Heart left ventricle (tissue), 16 donors: ENCODE data around the gene NSD2. TPM values are rescaled to one million over a fixed set of nuclear protein-coding genes. Genes with fewer than 3 reads are reported as not detected.

Experiments
- ATAC-seq, 4 donors: fragments of 200-7000 bp; cut with Tn5 transposase; one replicate each; pipeline ENCODE4 v1.9.1; 2020 to 2022; ENCODE audit warnings: moderate library complexity in 4 of 4, mild to moderate bottlenecking in 3 of 4, moderate number of reproducible peaks in 1 of 4
- DNase-seq, 5 donors: peaks; one replicate each; pipeline ENCODE4 v3.0.0-alpha.2; 2020
- H3K27ac ChIP-seq, 12 donors: fragments of 200-600 bp; sonication (generic) in 4 of 12; one replicate each; pipeline versions ENCODE4 v1.5.0 to v1.8.0; 2016 to 2022; ENCODE audit warnings: mild to moderate bottlenecking in 2 of 12
- H3K27me3 ChIP-seq, 9 donors: fragments of 200-600 bp; sonication (generic) in 2 of 9; one replicate each; pipeline versions ENCODE4 v1.5.1 to v1.8.0; 2016 to 2022; ENCODE audit warnings: mild to moderate bottlenecking in 3 of 9
- H3K36me3 ChIP-seq, 9 donors: fragments of 200-600 bp; sonication (generic) in 2 of 9; one replicate each; pipeline versions ENCODE4 v1.5.0 to v1.8.0; 2018 to 2022; ENCODE audit warnings: mild to moderate bottlenecking in 2 of 9
- H3K4me1 ChIP-seq, 12 donors: fragments of 200-600 bp; sonication (generic) in 4 of 12; one replicate each; pipeline versions ENCODE4 v1.5.0 to v1.8.0; 2016 to 2022; ENCODE audit warnings: mild to moderate bottlenecking in 3 of 12
- H3K4me3 ChIP-seq, 12 donors: fragments of 200-600 bp; sonication (generic) in 4 of 12; one replicate each; pipeline versions ENCODE4 v1.5.0 to v1.8.0; 2017 to 2022; ENCODE audit warnings: mild to moderate bottlenecking in 9 of 12, moderate library complexity in 4 of 12
- H3K9me3 ChIP-seq, 12 donors: fragments of 200-600 bp; sonication (generic) in 4 of 12; one replicate each; pipeline versions ENCODE4 v1.5.0 to v1.8.0; 2016 to 2022; ENCODE audit warnings: mild to moderate bottlenecking in 1 of 12
- CTCF ChIP-seq, 12 donors: fragments of 200-600 bp; sonication (generic) in 4 of 12; IDR thresholded peaks; one replicate each; pipeline versions ENCODE4 v1.5.0 to v1.8.0; 2018 to 2022; ENCODE audit warnings: antibody characterized with exemption in 12 of 12, mild to moderate bottlenecking in 5 of 12
- POLR2A ChIP-seq, 2 donors: fragments of 450-650 bp; IDR thresholded peaks; one replicate each; pipeline ENCODE4 v1.6.1; 2017; ENCODE audit warnings: antibody characterized with exemption in 2 of 2, mild to moderate bottlenecking in 2 of 2, moderate library complexity in 2 of 2
- WGBS, 4 donors: extraction: QIAGEN DNeasy Blood & Tissue Kit in 2 of 4; methylation state at CpG; one replicate each; pipeline versions ENCODE4 v1.1.5 to v1.1.7; 2013 to 2018; 5-methylcytosine and 5-hydroxymethylcytosine counted together
- intact Hi-C, 10 donors: fragments of 100-400 bp; cut with DNase I; formaldehyde crosslinking; loops; one replicate each; pipeline versions ENCODE4 v1.11.1 to v1.14.2; 2022
- polyA plus RNA-seq, 2 donors: library from polyadenylated mRNA; stranded (reverse); fragments of 200-250 nt; gene quantifications; one replicate each; pipeline ENCODE4 v1.2.3, GENCODE V29; 2013
- total RNA-seq, 9 donors: library from RNA; depleted of rRNA in 2 of 9; stranded (reverse); fragments of >200 nt in 2 of 9; fragmentation: NEBNext Ultra II Directional in 3 of 9; extraction: Animal tissue kit (Norgen Biotek cat#: 25700) in 3 of 9; gene quantifications; one replicate each; pipeline versions ENCODE4 v1.1.0 to v1.2.4, GENCODE V29; 2016 to 2023
- donor health status: ischemic (EF 13 %, LVEDD 7.1; RV severe dilation, severe dysfunction).
- donor health status: healthy with polysubstance abuse.
- donor health status: DM: no; HTN: yes; CAD: no.
- donor health status: DM: no; HTN: no; CAD: no.
- donor health status: ischemic (EF 25% LVEDD 6.9; RV normal size, moderate dysfunction).
- donor health status: ischemic (EF 25% LVEDD 5.7; RV mildly dilated, moderate dysfunction).
- donor health status: healthy.
- donor health status: DM: yes; HTN: yes; CAD: no.
- donor health status: ischemic (EF 35%, LVEDD 5.7; RV mildly dilated, moderate dysfunction).
- donor health status: nonischemic (EF 11% LVEDD 7.7; RV severe dilation, severe dysfunction).
- donor health status: DM: yes; HTN: yes; CAD: no.
- donor health status: PGD.
- donor health status: ischemic (EF 29% LVEDD 5.4; RV normal size, mild dysfunction).
- donor health status: nonischemic (EF 23%, LVEDD 6.1; RV moderate dilation, normal function).

Gene NSD2
- total and polyA plus RNA-seq, 11 donors = 11.4 to 63.3 (median 39.0) TPM

- peaks cover 0 to 4% (median 0%) of the 10 kb centered on the region in 12 donors for H3K4me1 ChIP-seq
- H3K27me3 ChIP-seq = no peaks in the 10 kb centered on the region
- no peak overlapping the region for H3K4me3 ChIP-seq
- 92 to 94% (median 93%) methylated on average over 10 of the region's 10 CpGs for WGBS, 4 donors
- DNase-seq (no peak), ATAC-seq (no peak)
- intact Hi-C loops = no loop called here
- H3K27ac ChIP-seq = no peak overlapping the region
- H3K9me3 ChIP-seq = no peaks in the 10 kb centered on the region
- no peak for TF ChIP-seq POLR2A (IDR thresholded peaks at IDR 0.05)
- TF ChIP-seq CTCF (IDR thresholded peaks at IDR 0.05) = no peak
- H3K36me3 ChIP-seq = peaks cover 0 to 99% (median 91%) of the 10 kb centered on the region in 9 donors
These were observed 34.1 kb upstream of the NSD2 start for GRCh38 chr4:1837069-1837468.

GRCh38 chr4:1839282-1839681 lies 31.9 kb upstream of the NSD2 start:
- Histone ChIP-seq H3K4me1 (peaks cover 0 to 26% (median 14%) of the 10 kb centered on the region in 12 donors), H3K9me3 (no peaks in the 10 kb centered on the region), H3K4me3 (no peak overlapping the region), H3K36me3 (peaks cover 0 to 97% (median 71%) of the 10 kb centered on the region in 9 donors), H3K27me3 (no peaks in the 10 kb centered on the region), H3K27ac (no peak overlapping the region)
- no peak for TF ChIP-seq POLR2A (IDR thresholded peaks at IDR 0.05)
- no peak for TF ChIP-seq CTCF (IDR thresholded peaks at IDR 0.05)
- no peak for DNase-seq
- intact Hi-C loops = loop anchor here in 1 of 10 donors (2.0 kb wide), 1 partner anchor 70 kb away; no protein-coding TSS in a partner anchor
- WGBS, 4 donors = 83 to 93% (median 90%) methylated on average over 7 of the region's 7 CpGs
- no peak for ATAC-seq

- TF ChIP-seq CTCF (IDR thresholded peaks at IDR 0.05) (no peak), POLR2A (IDR thresholded peaks at IDR 0.05) (no peak)
- ATAC-seq = peak in 2 of 4 donors; percentile 4 to 33
- peaks cover 0 to 95% (median 62%) of the 10 kb centered on the region in 9 donors for H3K36me3 ChIP-seq
- no peak overlapping the region for H3K27ac ChIP-seq
- peaks cover 0 to 28% (median 16%) of the 10 kb centered on the region in 12 donors for H3K4me1 ChIP-seq
- no peaks in the 10 kb centered on the region for H3K9me3 ChIP-seq
- DNase-seq = no peak
- no peak overlapping the region for H3K4me3 ChIP-seq
- no peaks in the 10 kb centered on the region for H3K27me3 ChIP-seq
- intact Hi-C loops = loop anchor here in 1 of 10 donors (5.0 kb wide), 1 partner anchor 41 kb away; no protein-coding TSS in a partner anchor
- 91 to 94% (median 92%) methylated on average over 23 to 31 of the region's 31 CpGs for WGBS, 4 donors
These were observed 29.8 kb upstream of the NSD2 start for GRCh38 chr4:1841201-1841886.

- DNase-seq (no peak), ATAC-seq (peak in 1 of 4 donors; percentile 3)
- WGBS, 4 donors = 83 to 87% (median 83%) methylated on average over 9 of the region's 9 CpGs
- Histone ChIP-seq H3K4me1 (peaks cover 0 to 28% (median 16%) of the 10 kb centered on the region in 12 donors), H3K27me3 (no peaks in the 10 kb centered on the region), H3K9me3 (no peaks in the 10 kb centered on the region), H3K4me3 (no peak overlapping the region), H3K36me3 (peaks cover 0 to 95% (median 62%) of the 10 kb centered on the region in 9 donors), H3K27ac (no peak overlapping the region)
- TF ChIP-seq POLR2A (IDR thresholded peaks at IDR 0.05) (no peak), CTCF (IDR thresholded peaks at IDR 0.05) (no peak)
- intact Hi-C loops = loop anchor here in 2 of 10 donors (2.0 to 5.0 kb wide), 2 partner anchors 40 to 57 kb away; no protein-coding TSS in a partner anchor
These were observed 29.3 kb upstream of the NSD2 start for GRCh38 chr4:1841887-1842210.
